BLaER1 treated with 17β-estradiol and CSF1 and Interleukin-3, amounts not matched to agents 10 nM and 100 nM (cell line): ENCODE measurements around the gene GNAS.
A peak's percentile ranks its signal among the peaks of the same experiment; 100 is the strongest.

Experiments
- H3K27ac ChIP-seq, 11 experiments: shearing (Covaris generic); formaldehyde crosslinking; 2 replicates each; pipeline ENCODE4 v1.8.1; 2022
- H3K27me3 ChIP-seq, 11 experiments: shearing (Covaris generic); formaldehyde crosslinking; 2 replicates each; pipeline ENCODE4 v1.8.1; 2022
- H3K36me3 ChIP-seq, 11 experiments: shearing (Covaris generic); formaldehyde crosslinking; 2 replicates each; pipeline ENCODE4 v1.8.1; 2022
- H3K4me1 ChIP-seq, 10 experiments: shearing (Covaris generic); formaldehyde crosslinking; 2 replicates each; pipeline ENCODE4 v1.8.1; 2022
- H3K4me2 ChIP-seq, 11 experiments: shearing (Covaris generic); formaldehyde crosslinking; 2 replicates each; pipeline ENCODE4 v1.8.1; 2022
- H3K4me3 ChIP-seq, 10 experiments: shearing (Covaris generic); formaldehyde crosslinking; 2 replicates each; pipeline ENCODE4 v1.8.1; 2022
- H3K9ac ChIP-seq, 11 experiments: shearing (Covaris generic); formaldehyde crosslinking; 2 replicates each; pipeline ENCODE4 v1.8.1; 2022
- H3K9me3 ChIP-seq, 11 experiments: shearing (Covaris generic); formaldehyde crosslinking; replicated peaks in 1 of 11; 2 replicates each; pipeline ENCODE4 v1.8.1; 2022
- H4K20me1 ChIP-seq, 11 experiments: shearing (Covaris generic); formaldehyde crosslinking; 2 replicates each; pipeline ENCODE4 v1.8.1; 2022
- Cebpa-rat ChIP-seq, 11 experiments: shearing (Covaris generic); IDR thresholded peaks; 2 replicates each; pipeline ENCODE4 v1.8.1; 2022

The GNAS gene

GRCh38 chr20:58868795-58869194 is 16.3 kb downstream of the GNAS start:
- Histone ChIP-seq H3K9me3 (no peaks in the 10 kb centered on the region), H3K36me3 (no peaks in the 10 kb centered on the region), H3K4me1 (peaks cover 9 to 23% (median 18%) of the 10 kb centered on the region in 10 experiments), H3K9ac (peak overlapping the region in 1 of 11 experiments; percentile 8; a peak in 1 of 22 replicates), H3K27ac (no peak overlapping the region), H3K4me3 (no peak overlapping the region), H4K20me1 (no peaks in the 10 kb centered on the region), H3K27me3 (no peaks in the 10 kb centered on the region), H3K4me2 (no peak overlapping the region)
- TF ChIP-seq Cebpa-rat (IDR thresholded peaks at IDR 0.05) = no peak

DNA sequence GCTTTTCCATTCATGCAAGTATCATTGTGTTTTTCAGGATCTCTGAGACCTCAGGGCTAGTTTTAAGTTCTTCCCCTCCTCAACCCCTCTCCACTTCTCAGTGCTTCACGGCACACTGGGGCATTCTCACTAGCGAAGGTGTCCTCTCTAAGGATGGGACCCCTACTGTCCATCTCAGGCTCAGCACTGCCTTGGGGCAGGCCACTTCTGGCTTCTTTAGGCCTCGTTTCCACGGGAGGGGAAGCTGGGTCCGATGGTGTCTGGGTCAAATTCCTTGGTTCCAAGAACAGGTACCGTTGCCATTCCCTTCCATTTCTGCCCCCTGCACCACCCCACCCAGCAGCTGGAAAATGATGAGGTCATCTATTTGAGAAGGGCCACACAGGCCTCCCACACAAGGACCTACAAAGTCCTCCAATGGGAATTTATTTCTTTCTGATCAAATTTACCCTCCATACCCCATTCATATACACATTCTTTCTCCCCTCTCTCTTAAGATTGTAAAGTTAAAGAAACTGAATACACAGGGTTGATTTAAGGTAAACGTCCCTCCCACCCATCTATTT is 17.2 kb downstream of the GNAS start:
- Histone ChIP-seq H3K9ac (no peak overlapping the region), H3K9me3 (no peaks in the 10 kb centered on the region), H4K20me1 (no peaks in the 10 kb centered on the region), H3K4me2 (peak overlapping the region in 3 of 11 experiments; percentile 42 to 58 (median 53); a peak in 3 of 22 replicates), H3K27ac (no peak overlapping the region), H3K27me3 (no peaks in the 10 kb centered on the region), H3K4me1 (peaks cover 9 to 23% (median 18%) of the 10 kb centered on the region in 10 experiments), H3K4me3 (no peak overlapping the region), H3K36me3 (no peaks in the 10 kb centered on the region)
- no peak for TF ChIP-seq Cebpa-rat (IDR thresholded peaks at IDR 0.05)

GRCh38 chr20:58870293-58871014 is 17.9 kb downstream of the GNAS start:
- H3K36me3 ChIP-seq = no peaks in the 10 kb centered on the region
- peaks cover 9 to 23% (median 18%) of the 10 kb centered on the region in 10 experiments for H3K4me1 ChIP-seq
- no peak overlapping the region for H3K27ac ChIP-seq
- H3K9me3 ChIP-seq = no peaks in the 10 kb centered on the region
- no peak overlapping the region for H3K4me3 ChIP-seq
- H3K9ac ChIP-seq = no peak overlapping the region
- no peaks in the 10 kb centered on the region for H3K27me3 ChIP-seq
- TF ChIP-seq Cebpa-rat (IDR thresholded peaks at IDR 0.05) = no peak
- no peaks in the 10 kb centered on the region for H4K20me1 ChIP-seq
- peak overlapping the region; percentile 12 to 64 (median 36); a peak in 21 of 22 replicates for H3K4me2 ChIP-seq

DNA sequence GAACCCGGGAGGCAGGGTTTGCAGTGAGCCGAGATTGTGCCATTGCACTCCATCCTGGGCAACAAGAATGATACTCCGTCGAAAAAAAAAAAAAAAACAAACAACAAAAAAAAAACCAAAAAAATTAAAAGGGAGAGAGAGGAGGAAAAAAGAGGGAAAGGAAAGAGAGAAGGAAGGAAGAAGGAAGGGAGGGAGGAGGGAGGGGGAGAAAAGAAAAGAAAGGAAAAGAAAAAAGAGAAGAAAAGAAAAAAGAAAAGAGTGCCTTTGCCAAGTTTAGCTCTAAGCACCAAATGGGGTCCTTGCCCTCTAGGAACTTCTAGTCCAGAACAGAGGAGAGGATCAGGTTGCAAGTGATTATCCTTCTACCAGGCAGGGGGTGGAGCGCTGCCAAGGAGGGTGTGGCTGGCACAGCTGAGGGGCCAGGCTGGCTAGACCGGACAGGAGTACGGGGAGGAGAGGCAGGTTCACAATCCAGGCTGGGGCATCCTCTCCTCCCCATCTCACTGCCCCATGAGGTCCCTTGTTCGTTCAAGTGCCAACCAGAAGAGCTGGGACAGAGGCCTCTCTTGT is 19.1 kb downstream of the GNAS start:
- Histone ChIP-seq H3K4me3 (no peak overlapping the region), H3K27me3 (no peaks in the 10 kb centered on the region), H3K4me1 (peaks cover 9 to 23% (median 18%) of the 10 kb centered on the region in 10 experiments), H3K27ac (no peak overlapping the region), H3K9ac (no peak overlapping the region), H3K4me2 (0 out of 22 replicates have a peak overlapping the region, but pooled peaks of 2 of the 11 experiments have one; percentile 27 to 32), H4K20me1 (no peaks in the 10 kb centered on the region), H3K36me3 (no peaks in the 10 kb centered on the region), H3K9me3 (no peaks in the 10 kb centered on the region)
- no peak for TF ChIP-seq Cebpa-rat (IDR thresholded peaks at IDR 0.05)

- Histone ChIP-seq H3K4me3 (no peak overlapping the region), H3K4me1 (peaks cover 15 to 34% (median 31%) of the 10 kb centered on the region in 10 experiments), H3K4me2 (no peak overlapping the region), H3K36me3 (no peaks in the 10 kb centered on the region), H3K27me3 (no peaks in the 10 kb centered on the region), H3K27ac (no peak overlapping the region), H4K20me1 (no peaks in the 10 kb centered on the region), H3K9ac (no peak overlapping the region), H3K9me3 (no peaks in the 10 kb centered on the region)
- no peak for TF ChIP-seq Cebpa-rat (IDR thresholded peaks at IDR 0.05)
Measured at GRCh38 chr20:58874469-58874868, 22.0 kb downstream of the GNAS start.

GRCh38 chr20:58875111-58875510 is 22.6 kb downstream of the GNAS start:
- H4K20me1 ChIP-seq = no peaks in the 10 kb centered on the region
- H3K36me3 ChIP-seq = no peaks in the 10 kb centered on the region
- no peaks in the 10 kb centered on the region for H3K9me3 ChIP-seq
- no peaks in the 10 kb centered on the region for H3K27me3 ChIP-seq
- TF ChIP-seq Cebpa-rat (IDR thresholded peaks at IDR 0.05) = no peak
- H3K27ac ChIP-seq = no peak overlapping the region
- no peak overlapping the region for H3K9ac ChIP-seq
- peaks cover 14 to 34% (median 28%) of the 10 kb centered on the region in 10 experiments for H3K4me1 ChIP-seq
- H3K4me2 ChIP-seq = no peak overlapping the region
- no peak overlapping the region for H3K4me3 ChIP-seq

- no peaks in the 10 kb centered on the region for H3K27me3 ChIP-seq
- H3K4me1 ChIP-seq = peaks cover 9 to 30% (median 22%) of the 10 kb centered on the region in 10 experiments
- H3K4me3 ChIP-seq = no peak overlapping the region
- no peak overlapping the region for H3K27ac ChIP-seq
- no peaks in the 10 kb centered on the region for H3K36me3 ChIP-seq
- TF ChIP-seq Cebpa-rat (IDR thresholded peaks at IDR 0.05) = no peak
- no peak overlapping the region for H3K9ac ChIP-seq
- no peaks in the 10 kb centered on the region for H4K20me1 ChIP-seq
- H3K9me3 ChIP-seq = no peaks in the 10 kb centered on the region
- no peak overlapping the region for H3K4me2 ChIP-seq
Measured at GRCh38 chr20:58875541-58876134, 23.1 kb downstream of the GNAS start.

DNA sequence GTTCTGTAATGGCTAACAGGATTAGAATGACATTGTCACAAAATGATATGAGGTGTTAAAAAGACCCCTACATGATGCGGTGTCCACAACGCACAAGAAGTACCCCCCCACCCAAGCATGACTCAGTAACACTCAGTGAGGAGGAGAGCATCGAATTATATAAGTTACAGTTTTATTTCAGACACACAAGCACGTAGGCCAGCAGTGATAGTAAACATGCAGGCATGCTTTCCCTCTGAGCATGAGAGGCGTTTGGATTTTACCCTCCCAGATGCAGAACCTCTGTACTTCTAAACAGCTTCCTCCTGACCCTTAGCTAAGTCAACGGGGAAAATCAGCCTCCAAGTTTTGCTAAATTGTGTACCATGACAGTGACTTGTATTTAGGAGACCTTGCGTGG is 23.9 kb downstream of the GNAS start:
- Histone ChIP-seq H3K9ac (no peak overlapping the region), H3K36me3 (no peaks in the 10 kb centered on the region), H3K4me3 (no peak overlapping the region), H4K20me1 (no peaks in the 10 kb centered on the region), H3K9me3 (no peaks in the 10 kb centered on the region), H3K27me3 (no peaks in the 10 kb centered on the region), H3K27ac (no peak overlapping the region), H3K4me1 (peaks cover 6 to 27% (median 20%) of the 10 kb centered on the region in 10 experiments; a peak in 17 of 20 replicates), H3K4me2 (no peak overlapping the region)
- TF ChIP-seq Cebpa-rat (IDR thresholded peaks at IDR 0.05) = no peak
